Activated T-cell treated with anti-CD3 and anti-CD28 coated beads, Interleukin-2, amount 50 U/mL, for 4 hours (primary cell): ENCODE results near the gene CCDC93. TPM values are rescaled to one million over a fixed set of nuclear protein-coding genes. Genes with fewer than 3 reads are reported as not detected.
"Not testable (repeated sequence)": the region's sequence is repeated elsewhere in the genome, so short reads cannot be mapped to it uniquely, and the experiment has no call there.

ENCODE experiments used
- ATAC-seq, 2 donors: fragments of 200-7000 bp; cut with Tn5 transposase; one replicate each; pipeline ENCODE4 v1.10.0; 2021
- DNase-seq: peaks from one replicate; pipeline ENCODE4 v3.0.0-alpha.2; 2020
- H3K27me3 Mint-ChIP-seq: one replicate; pipeline ENCODE4 v1.8.0; 2021; ENCODE audit warnings: low read depth, mixed read lengths
- H3K36me3 Mint-ChIP-seq: one replicate; pipeline ENCODE4 v1.8.0; 2022; ENCODE audit warnings: mixed read lengths; ENCODE audit not compliant: insufficient read depth
- H3K4me1 Mint-ChIP-seq: one replicate; pipeline ENCODE4 v1.8.0; 2021; ENCODE audit warnings: low read depth, mixed read lengths
- H3K4me3 Mint-ChIP-seq: one replicate; pipeline ENCODE4 v1.8.0; 2021; ENCODE audit warnings: mild to moderate bottlenecking, moderate library complexity, mixed read lengths
- H3K9me3 Mint-ChIP-seq: one replicate; pipeline ENCODE4 v1.8.0; 2021; ENCODE audit warnings: mixed read lengths
- total RNA-seq, 3 donors: library from RNA; stranded (reverse); gene quantifications; one replicate each; pipeline ENCODE4 v1.2.1, GENCODE V29; 2021

CCDC93 gene
- total RNA-seq, 3 donors from 2014 or later = 23.7 to 25.8 (median 24.8) TPM

GRCh38 chr2:118021356-118021755 lies 7.5 kb upstream of the CCDC93 start:
- no peak for DNase-seq
- Mint-ChIP-seq H3K4me3 (no peak overlapping the region), H3K9me3 (no peaks in the 10 kb centered on the region), H3K36me3 (no peaks in the 10 kb centered on the region), H3K4me1 (peaks cover 5% of the 10 kb centered on the region), H3K27me3 (peaks cover 9% of the 10 kb centered on the region)
- no peak for ATAC-seq

DNA sequence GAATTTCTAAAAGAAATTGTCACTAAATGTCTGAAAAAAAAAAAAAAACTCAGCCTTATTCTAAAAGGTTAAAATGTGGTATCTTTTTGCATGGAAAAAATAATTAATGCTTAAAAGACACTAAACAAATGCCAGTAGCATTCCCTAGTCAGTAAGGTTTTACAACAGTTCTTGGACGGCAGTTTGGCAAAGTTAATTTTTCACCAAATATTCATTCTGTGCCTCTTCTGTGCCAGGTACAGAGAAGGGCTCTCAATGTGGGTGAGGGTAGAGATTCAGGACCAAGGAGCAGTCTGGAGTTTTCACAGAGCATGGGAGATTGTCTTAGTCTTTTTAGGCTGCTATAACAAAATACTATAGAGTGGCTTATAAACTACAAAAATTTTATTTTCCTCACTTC lies 6.0 kb upstream of the CCDC93 start:
- Mint-ChIP-seq H3K4me1 (peaks cover 6% of the 10 kb centered on the region), H3K4me3 (no peak overlapping the region), H3K27me3 (peaks cover 7% of the 10 kb centered on the region), H3K36me3 (no peaks in the 10 kb centered on the region), H3K9me3 (no peaks in the 10 kb centered on the region)
- DNase-seq (no peak), ATAC-seq (no peak)

- H3K4me1 Mint-ChIP-seq = peaks cover 23% of the 10 kb centered on the region
- H3K4me3 Mint-ChIP-seq = no peak overlapping the region
- ATAC-seq = no peak
- H3K27me3 Mint-ChIP-seq = peaks cover 4% of the 10 kb centered on the region
- no peaks in the 10 kb centered on the region for H3K9me3 Mint-ChIP-seq
- no peaks in the 10 kb centered on the region for H3K36me3 Mint-ChIP-seq
- no peak for DNase-seq
Measured at GRCh38 chr2:118016911-118017310, 3.0 kb upstream of the CCDC93 start.

GRCh38 chr2:118015761-118016160 lies 1.9 kb upstream of the CCDC93 start:
- not testable (repeated sequence) for H3K27me3 Mint-ChIP-seq, H3K36me3 Mint-ChIP-seq, DNase-seq, H3K9me3 Mint-ChIP-seq, H3K4me3 Mint-ChIP-seq, ATAC-seq
- H3K4me1 Mint-ChIP-seq = peaks cover 33% of the 10 kb centered on the region

- ATAC-seq = no peak
- Mint-ChIP-seq H3K27me3 (no peaks in the 10 kb centered on the region), H3K4me3 (peak overlapping the region; percentile 94), H3K4me1 (peaks cover 41% of the 10 kb centered on the region), H3K9me3 (no peaks in the 10 kb centered on the region), H3K36me3 (no peaks in the 10 kb centered on the region)
- no peak for DNase-seq
Measured at GRCh38 chr2:118014492-118014824, 588 bp upstream of the CCDC93 start.

DNA sequence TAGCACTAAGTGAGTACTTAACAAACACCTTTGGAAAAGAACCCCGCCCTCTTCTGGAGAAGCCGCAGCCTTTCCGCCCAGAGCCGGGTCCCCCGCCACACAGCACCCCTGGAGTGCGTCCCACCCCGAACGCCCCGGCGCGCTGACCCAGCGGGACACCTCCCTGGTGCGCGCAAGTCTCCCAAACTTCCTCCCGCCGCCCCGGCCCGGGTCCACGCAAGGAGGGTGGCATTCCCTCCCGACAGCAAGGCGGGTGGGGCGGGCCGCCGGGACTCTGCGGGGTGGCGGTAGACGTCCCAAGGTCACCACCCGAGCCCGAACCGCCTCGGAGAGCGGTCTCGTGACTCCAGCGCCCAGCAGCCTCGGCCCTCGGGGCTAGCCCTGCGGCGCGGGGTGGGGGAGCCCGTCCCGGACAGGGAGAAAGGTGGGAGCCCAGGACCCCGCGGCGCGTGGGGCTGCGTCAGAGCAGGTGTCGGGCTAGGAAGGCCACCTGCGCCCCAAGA lies 598 bp downstream of the CCDC93 start:
- peak; percentile 21 to 30 for ATAC-seq
- no peaks in the 10 kb centered on the region for H3K9me3 Mint-ChIP-seq
- H3K36me3 Mint-ChIP-seq = no peaks in the 10 kb centered on the region
- no peaks in the 10 kb centered on the region for H3K27me3 Mint-ChIP-seq
- H3K4me3 Mint-ChIP-seq = peak overlapping the region; percentile 94
- DNase-seq = no peak
- peaks cover 42% of the 10 kb centered on the region for H3K4me1 Mint-ChIP-seq

GRCh38 chr2:118012778-118013177 lies 1.1 kb downstream of the CCDC93 start:
- H3K4me3 Mint-ChIP-seq = peak overlapping the region; percentile 94
- DNase-seq = no peak
- H3K27me3 Mint-ChIP-seq = no peaks in the 10 kb centered on the region

DNA sequence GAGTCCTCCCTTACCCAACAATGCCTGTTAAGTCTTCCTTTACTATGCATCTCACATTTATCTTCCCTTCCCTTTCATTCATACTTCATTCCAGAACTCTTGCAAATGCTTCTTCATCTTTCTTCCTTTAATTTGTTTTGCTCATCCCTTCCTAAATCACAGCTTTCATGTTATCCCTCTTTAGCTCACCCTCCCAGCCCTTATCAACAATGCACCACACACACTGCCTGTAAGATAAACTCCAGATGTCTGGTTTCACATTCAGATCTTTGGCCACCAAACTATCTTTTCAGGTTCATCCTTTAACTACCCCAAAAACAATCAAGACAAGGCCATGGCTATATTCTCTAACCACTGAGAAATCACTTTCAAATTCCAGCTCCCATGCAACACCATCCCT lies 3.4 kb downstream of the CCDC93 start:
- Mint-ChIP-seq H3K4me1 (peaks cover 36% of the 10 kb centered on the region), H3K4me3 (peak overlapping the region; percentile 13), H3K9me3 (no peaks in the 10 kb centered on the region), H3K36me3 (peaks cover 20% of the 10 kb centered on the region), H3K27me3 (no peaks in the 10 kb centered on the region)
- DNase-seq (no peak), ATAC-seq (no peak)

More at GRCh38 chr2:118012778-118013177, 1.1 kb downstream of the CCDC93 start:
- H3K4me1 Mint-ChIP-seq = peaks cover 42% of the 10 kb centered on the region
- ATAC-seq = no peak
- no peaks in the 10 kb centered on the region for H3K9me3 Mint-ChIP-seq
- peaks cover 4% of the 10 kb centered on the region for H3K36me3 Mint-ChIP-seq

DNA sequence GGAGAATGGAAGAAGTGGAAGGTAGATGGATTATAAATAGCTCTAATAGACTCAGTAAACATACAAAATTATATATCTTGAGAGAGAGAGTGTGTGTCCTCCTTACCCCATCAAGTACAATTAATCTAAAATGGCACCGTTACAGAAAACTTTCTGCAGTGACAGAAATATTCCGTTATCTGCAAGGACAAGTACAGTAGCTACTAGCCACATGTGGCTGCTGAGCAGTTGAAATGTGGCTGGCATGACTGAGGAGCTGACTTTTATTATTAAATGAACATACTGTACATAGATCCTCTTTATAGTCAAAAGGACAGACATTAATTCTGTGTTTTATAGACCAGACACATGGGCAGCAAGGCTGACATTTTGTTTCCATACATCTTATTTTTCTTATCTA lies 7.0 kb downstream of the CCDC93 start:
- peaks cover 31% of the 10 kb centered on the region for H3K36me3 Mint-ChIP-seq

GRCh38 chr2:118006326-118006725 lies 7.5 kb downstream of the CCDC93 start:
- peaks cover 16% of the 10 kb centered on the region for H3K4me1 Mint-ChIP-seq
- H3K27me3 Mint-ChIP-seq = no peaks in the 10 kb centered on the region
- no peaks in the 10 kb centered on the region for H3K9me3 Mint-ChIP-seq
- ATAC-seq = no peak
- no peak for DNase-seq
- no peak overlapping the region for H3K4me3 Mint-ChIP-seq
- H3K36me3 Mint-ChIP-seq = peaks cover 34% of the 10 kb centered on the region

More for the DNA sequence above, 7.0 kb downstream of the CCDC93 start:
- H3K4me1 Mint-ChIP-seq = peaks cover 22% of the 10 kb centered on the region
- ATAC-seq (no peak), DNase-seq (no peak)
- H3K4me3 Mint-ChIP-seq = no peak overlapping the region
- no peaks in the 10 kb centered on the region for H3K27me3 Mint-ChIP-seq
- no peaks in the 10 kb centered on the region for H3K9me3 Mint-ChIP-seq

- peak; percentile 98 for ATAC-seq
- Mint-ChIP-seq H3K9me3 (no peaks in the 10 kb centered on the region), H3K36me3 (peaks cover 50% of the 10 kb centered on the region), H3K4me1 (peaks cover 4% of the 10 kb centered on the region), H3K4me3 (no peak overlapping the region), H3K27me3 (no peaks in the 10 kb centered on the region)
- peak; percentile 28 for DNase-seq
Measured at GRCh38 chr2:118003396-118003824, 10.5 kb downstream of the CCDC93 start.

DNA sequence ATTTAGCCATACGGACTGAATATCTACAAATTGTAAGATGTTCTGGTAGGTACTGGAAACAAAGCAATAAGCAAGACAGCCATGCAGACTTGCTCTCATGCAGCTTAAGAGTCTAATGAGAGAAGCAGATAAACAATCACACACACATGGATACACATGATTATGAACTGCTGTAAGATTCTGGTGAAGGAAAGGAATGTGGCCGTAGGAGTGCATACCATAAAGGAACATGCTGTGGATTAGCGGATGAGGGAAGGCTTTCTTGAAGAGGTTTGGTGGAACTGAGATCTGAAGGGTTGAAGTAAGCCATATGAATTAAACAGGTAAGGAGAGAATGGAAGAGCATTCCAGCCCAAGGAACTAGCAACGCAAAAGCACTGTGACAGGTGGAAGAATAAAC lies 13.8 kb downstream of the CCDC93 start:
- ATAC-seq (no peak), DNase-seq (no peak)
- Mint-ChIP-seq H3K9me3 (no peaks in the 10 kb centered on the region), H3K27me3 (no peaks in the 10 kb centered on the region), H3K4me3 (no peak overlapping the region), H3K4me1 (peaks cover 4% of the 10 kb centered on the region), H3K36me3 (peaks cover 54% of the 10 kb centered on the region)

- Mint-ChIP-seq H3K4me1 (no peaks in the 10 kb centered on the region), H3K9me3 (no peaks in the 10 kb centered on the region), H3K27me3 (no peaks in the 10 kb centered on the region), H3K36me3 (peaks cover 49% of the 10 kb centered on the region), H3K4me3 (no peak overlapping the region)
- no peak for DNase-seq
- no peak for ATAC-seq
Measured at GRCh38 chr2:117997872-117998454, 15.9 kb downstream of the CCDC93 start.

DNA sequence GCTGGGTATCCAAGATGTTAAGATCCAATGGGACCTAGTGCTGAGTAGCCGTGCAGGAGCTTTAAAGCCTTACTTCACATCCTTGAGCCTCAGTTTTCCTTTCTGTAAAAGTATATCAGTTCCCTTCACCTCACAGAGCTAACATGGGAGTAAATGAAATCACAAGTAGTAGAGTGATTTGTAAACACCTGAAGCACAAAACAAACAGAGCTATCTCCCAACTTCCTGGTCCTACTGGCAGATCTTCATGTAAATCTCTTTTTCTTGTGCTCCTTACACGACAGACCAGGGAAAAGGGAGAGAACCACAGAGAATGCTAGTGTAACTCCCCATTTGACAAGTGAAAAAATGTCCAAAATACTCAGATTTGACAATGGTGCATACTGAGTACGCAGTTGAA lies 17.3 kb downstream of the CCDC93 start:
- Mint-ChIP-seq H3K9me3 (no peaks in the 10 kb centered on the region), H3K4me3 (no peak overlapping the region), H3K27me3 (no peaks in the 10 kb centered on the region), H3K4me1 (no peaks in the 10 kb centered on the region), H3K36me3 (peaks cover 56% of the 10 kb centered on the region)
- ATAC-seq (no peak), DNase-seq (no peak)

- Mint-ChIP-seq H3K4me1 (no peaks in the 10 kb centered on the region), H3K36me3 (peaks cover 58% of the 10 kb centered on the region), H3K27me3 (no peaks in the 10 kb centered on the region), H3K4me3 (no peak overlapping the region), H3K9me3 (no peaks in the 10 kb centered on the region)
- DNase-seq (no peak), ATAC-seq (no peak)
Measured at GRCh38 chr2:117994729-117995128, 19.1 kb downstream of the CCDC93 start.
